Activated T-cell treated with anti-CD3 and anti-CD28 coated beads, Interleukin-2, amount 50 U/mL, for 72 hours (primary cell): ENCODE measurements around the gene C1orf87. TPM values are rescaled to one million over a fixed set of nuclear protein-coding genes. Genes with fewer than 3 reads are reported as not detected.

Experiments used
- ATAC-seq, 2 donors: fragments of 150-1000 bp; cut with Tn5 transposase; replicated peaks in 1 of 2; 2 replicates each; pipeline ENCODE4 v1.10.0; 2021; ENCODE audit warnings: moderate library complexity in 2 of 2, mild to moderate bottlenecking in 1 of 2
- DNase-seq, 2 donors: peaks; one replicate each; pipeline ENCODE4 v3.0.0; 2021 to 2022; ENCODE audit warnings: mixed read lengths in 1 of 2
- H3K27ac Mint-ChIP-seq: one replicate; pipeline ENCODE4 v1.8.0; 2022; ENCODE audit warnings: mild to moderate bottlenecking, moderate library complexity, mixed read lengths
- H3K27me3 Mint-ChIP-seq: one replicate; pipeline ENCODE4 v1.8.0; 2022; ENCODE audit warnings: low read depth, mixed read lengths
- H3K36me3 Mint-ChIP-seq, 2 donors: one replicate each; pipeline ENCODE4 v1.8.0; 2022; ENCODE audit warnings: mixed read lengths in 2 of 2, mild to moderate bottlenecking in 1 of 2; ENCODE audit not compliant: insufficient read depth in 2 of 2
- H3K4me1 Mint-ChIP-seq: one replicate; pipeline ENCODE4 v1.8.0; 2022; ENCODE audit warnings: low read depth, mixed read lengths
- H3K4me3 Mint-ChIP-seq, 2 donors: one replicate each; pipeline ENCODE4 v1.8.0; 2022; ENCODE audit warnings: mild to moderate bottlenecking in 2 of 2, mixed read lengths in 2 of 2, moderate library complexity in 2 of 2
- H3K9me3 Mint-ChIP-seq, 2 donors: one replicate each; pipeline ENCODE4 v1.8.0; 2022; ENCODE audit warnings: mixed read lengths in 2 of 2
- total RNA-seq, 2 donors: library from RNA; stranded (reverse); gene quantifications; one replicate each; pipeline ENCODE4 v1.2.3, GENCODE V29; 2022

C1orf87 gene
- total RNA-seq, 2 donors from 2014 or later: not detected

GRCh38 chr1:59999746-60000145, 73.8 kb downstream of the C1orf87 start:
- Mint-ChIP-seq H3K4me1 (no peaks in the 10 kb centered on the region), H3K9me3 (no peaks in the 10 kb centered on the region), H3K27me3 (peaks cover 26% of the 10 kb centered on the region), H3K27ac (no peak overlapping the region), H3K36me3 (no peaks in the 10 kb centered on the region), H3K4me3 (no peak overlapping the region)
- ATAC-seq (no peak), DNase-seq (no peak)

GRCh38 chr1:59999006-59999405, 74.6 kb downstream of the C1orf87 start:
- DNase-seq (no peak), ATAC-seq (no peak)
- H3K27ac Mint-ChIP-seq: no peak overlapping the region
- H3K9me3 Mint-ChIP-seq: no peaks in the 10 kb centered on the region
- no peak overlapping the region for H3K4me3 Mint-ChIP-seq
- H3K36me3 Mint-ChIP-seq: no peaks in the 10 kb centered on the region
- no peaks in the 10 kb centered on the region for H3K4me1 Mint-ChIP-seq
- H3K27me3 Mint-ChIP-seq: peaks cover 26% of the 10 kb centered on the region

GRCh38 chr1:59997479-59998115, 76.0 kb downstream of the C1orf87 start:
- H3K27ac Mint-ChIP-seq: no peak overlapping the region
- H3K4me1 Mint-ChIP-seq: no peaks in the 10 kb centered on the region
- no peaks in the 10 kb centered on the region for H3K36me3 Mint-ChIP-seq
- DNase-seq: no peak
- H3K27me3 Mint-ChIP-seq: peaks cover 20% of the 10 kb centered on the region
- H3K4me3 Mint-ChIP-seq: no peak overlapping the region
- H3K9me3 Mint-ChIP-seq: no peaks in the 10 kb centered on the region
- ATAC-seq: no peak

- H3K36me3 Mint-ChIP-seq: no peaks in the 10 kb centered on the region
- H3K4me1 Mint-ChIP-seq: no peaks in the 10 kb centered on the region
- H3K9me3 Mint-ChIP-seq: no peaks in the 10 kb centered on the region
- DNase-seq (no peak), ATAC-seq (no peak)
- no peak overlapping the region for H3K4me3 Mint-ChIP-seq
- H3K27me3 Mint-ChIP-seq: peaks cover 15% of the 10 kb centered on the region
- no peak overlapping the region for H3K27ac Mint-ChIP-seq
Measured at GRCh38 chr1:59994302-59995198, 79.0 kb downstream of the C1orf87 start.

GRCh38 chr1:59992040-59992820, 81.3 kb downstream of the C1orf87 start:
- ATAC-seq: no peak
- Mint-ChIP-seq H3K9me3 (no peaks in the 10 kb centered on the region), H3K36me3 (no peaks in the 10 kb centered on the region), H3K4me3 (no peak overlapping the region), H3K27ac (no peak overlapping the region), H3K27me3 (peaks cover 6% of the 10 kb centered on the region), H3K4me1 (no peaks in the 10 kb centered on the region)
- DNase-seq: no peak

GRCh38 chr1:59990470-59990869, 83.1 kb downstream of the C1orf87 start:
- Mint-ChIP-seq H3K4me1 (no peaks in the 10 kb centered on the region), H3K4me3 (no peak overlapping the region), H3K9me3 (no peaks in the 10 kb centered on the region), H3K36me3 (no peaks in the 10 kb centered on the region), H3K27me3 (no peaks in the 10 kb centered on the region), H3K27ac (no peak overlapping the region)
- ATAC-seq (no peak), DNase-seq (no peak)

- no peak for DNase-seq
- Mint-ChIP-seq H3K27ac (no peak overlapping the region), H3K9me3 (no peaks in the 10 kb centered on the region), H3K4me1 (no peaks in the 10 kb centered on the region), H3K27me3 (no peaks in the 10 kb centered on the region), H3K36me3 (no peaks in the 10 kb centered on the region), H3K4me3 (no peak overlapping the region)
- no peak for ATAC-seq
Measured at GRCh38 chr1:59986516-59987310, 86.9 kb downstream of the C1orf87 start.

GRCh38 chr1:59985911-59986515, 87.6 kb downstream of the C1orf87 start:
- Mint-ChIP-seq H3K4me3 (no peak overlapping the region), H3K4me1 (no peaks in the 10 kb centered on the region), H3K9me3 (no peaks in the 10 kb centered on the region), H3K27me3 (no peaks in the 10 kb centered on the region), H3K36me3 (no peaks in the 10 kb centered on the region), H3K27ac (no peak overlapping the region)
- no peak for ATAC-seq
- DNase-seq: no peak

- no peak for DNase-seq
Measured at GRCh38 chr1:59979666-59980065, 93.9 kb downstream of the C1orf87 start.

GRCh38 chr1:59978511-59978910, 95.1 kb downstream of the C1orf87 start:
- ATAC-seq (no peak), DNase-seq (no peak)
- Mint-ChIP-seq H3K4me1 (no peaks in the 10 kb centered on the region), H3K27ac (no peak overlapping the region), H3K36me3 (no peaks in the 10 kb centered on the region), H3K4me3 (no peak overlapping the region), H3K27me3 (peaks cover 33% of the 10 kb centered on the region), H3K9me3 (no peaks in the 10 kb centered on the region)

More at GRCh38 chr1:59979666-59980065, 93.9 kb downstream of the C1orf87 start:
- no peak for ATAC-seq
- H3K36me3 Mint-ChIP-seq: no peaks in the 10 kb centered on the region
- H3K9me3 Mint-ChIP-seq: no peaks in the 10 kb centered on the region
- H3K27ac Mint-ChIP-seq: no peak overlapping the region
- no peak overlapping the region for H3K4me3 Mint-ChIP-seq
- no peaks in the 10 kb centered on the region for H3K4me1 Mint-ChIP-seq
- peaks cover 22% of the 10 kb centered on the region for H3K27me3 Mint-ChIP-seq

- no peak overlapping the region for H3K27ac Mint-ChIP-seq
- no peak overlapping the region for H3K4me3 Mint-ChIP-seq
- H3K27me3 Mint-ChIP-seq: peaks cover 38% of the 10 kb centered on the region
- no peak for ATAC-seq
- no peaks in the 10 kb centered on the region for H3K4me1 Mint-ChIP-seq
- DNase-seq: no peak
- H3K9me3 Mint-ChIP-seq: no peaks in the 10 kb centered on the region
- H3K36me3 Mint-ChIP-seq: no peaks in the 10 kb centered on the region
Measured at GRCh38 chr1:59978026-59978425, 95.5 kb downstream of the C1orf87 start.

GRCh38 chr1:59977075-59977410, 96.5 kb downstream of the C1orf87 start:
- Mint-ChIP-seq H3K4me1 (no peaks in the 10 kb centered on the region), H3K4me3 (no peak overlapping the region), H3K27me3 (peaks cover 47% of the 10 kb centered on the region), H3K27ac (no peak overlapping the region), H3K9me3 (no peaks in the 10 kb centered on the region), H3K36me3 (no peaks in the 10 kb centered on the region)
- no peak for ATAC-seq
- no peak for DNase-seq
